HG03025 (cell line): ENCODE measurements around the gene CLIC5.

Source experiments
- ATAC-seq: cut with Tn5 transposase; IDR thresholded peaks from one replicate; pipeline ENCODE4 v1.9.1; 2021; ENCODE audit warnings: mild to moderate bottlenecking, moderate library complexity; ENCODE audit not compliant: unreplicated experiment, low FRiP score

The CLIC5 gene

DNA sequence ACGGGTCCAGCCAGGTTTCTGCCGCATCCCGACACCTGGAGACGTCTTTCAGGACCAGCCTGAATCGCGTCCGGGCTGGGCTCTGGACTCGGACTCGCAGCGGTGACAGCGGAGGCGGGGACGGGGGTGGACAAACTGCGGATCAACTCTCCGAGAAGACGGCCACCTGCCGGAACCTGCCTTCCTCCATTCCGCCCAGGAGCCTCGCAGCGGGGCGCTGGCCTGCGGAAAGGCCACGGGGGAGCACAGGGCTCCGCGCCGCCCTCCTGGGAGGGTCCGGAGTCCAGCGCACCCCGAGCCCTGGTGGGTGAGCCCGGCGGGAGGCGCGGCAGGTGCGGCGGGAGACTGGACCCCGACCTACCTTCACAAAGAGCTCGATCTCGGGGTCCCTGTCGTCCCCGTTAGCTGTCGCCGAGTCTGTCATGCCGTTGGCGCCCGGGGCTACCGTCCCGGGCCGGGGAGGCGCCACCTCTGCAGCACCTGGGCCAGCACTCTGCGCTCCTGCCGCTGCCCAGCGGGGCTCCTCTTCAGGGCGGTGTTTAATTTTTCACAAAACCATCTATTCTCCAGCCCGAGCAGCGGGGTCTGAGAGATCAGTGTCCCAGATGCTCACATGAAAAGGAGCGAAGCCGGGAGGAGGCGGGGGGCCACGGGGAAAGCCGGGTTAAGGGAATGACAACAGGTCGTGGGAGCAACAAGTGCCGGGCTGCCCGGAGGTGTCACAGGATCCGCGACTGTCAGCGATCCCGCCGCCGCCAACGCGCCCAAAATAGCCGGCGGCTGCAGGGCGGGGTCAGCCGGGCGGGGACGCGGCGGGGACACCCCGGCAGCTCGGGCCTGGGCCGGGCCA lies at the start of gene CLIC5:
Gene CLIC5 (minus strand): TSS at position 742 of the 850 bp plus-strand sequence. CDS start 318 bp downstream, at position 424.
- no peak for ATAC-seq

GRCh38 chr6:46062991-46063390 lies 47.3 kb upstream of the CLIC5 start:
- no peak for ATAC-seq

- no peak for ATAC-seq
Observed at GRCh38 chr6:46062312-46062711, 46.7 kb upstream of the CLIC5 start.

GRCh38 chr6:46061497-46061896 lies 45.8 kb upstream of the CLIC5 start:
- ATAC-seq: no peak

DNA sequence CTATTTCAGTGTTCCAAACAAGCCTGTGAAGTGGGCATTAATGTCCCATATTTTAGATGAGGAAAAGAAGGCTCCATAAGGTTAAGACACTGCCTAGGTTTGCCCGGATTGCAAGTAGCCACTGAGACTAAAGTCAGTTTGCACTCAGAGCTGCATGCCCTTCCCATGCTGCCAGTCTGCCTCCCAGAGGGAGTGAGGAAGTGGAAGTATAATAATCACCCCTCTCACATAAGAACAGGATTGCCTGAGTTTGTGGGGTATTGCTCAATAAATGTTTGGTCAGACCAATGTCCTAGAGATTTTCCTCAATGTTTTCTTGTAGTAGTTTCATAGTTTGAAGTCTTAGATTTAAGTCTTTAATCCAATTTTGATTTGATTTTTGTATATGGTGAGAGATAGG lies 43.9 kb upstream of the CLIC5 start:
- ATAC-seq: no peak

DNA sequence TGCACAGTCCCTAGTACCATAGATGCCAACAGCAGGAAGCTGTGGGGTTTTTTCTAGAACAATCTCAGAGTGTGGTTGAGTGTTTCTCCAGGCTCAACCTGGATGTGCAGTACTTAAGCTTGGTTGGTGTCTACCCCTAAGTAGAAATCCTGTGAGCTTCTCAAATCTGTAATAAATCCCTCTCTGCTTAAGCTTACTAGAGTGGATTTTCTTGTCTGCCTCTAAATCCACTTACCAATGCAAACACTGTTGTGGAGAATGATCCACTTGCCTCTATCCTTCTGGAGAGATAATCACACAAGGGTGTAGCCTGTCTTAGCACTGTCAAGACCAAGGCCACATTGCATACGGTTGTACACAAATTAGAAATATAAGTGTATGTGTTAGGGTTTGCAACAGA lies 43.3 kb upstream of the CLIC5 start:
- no peak for ATAC-seq

DNA sequence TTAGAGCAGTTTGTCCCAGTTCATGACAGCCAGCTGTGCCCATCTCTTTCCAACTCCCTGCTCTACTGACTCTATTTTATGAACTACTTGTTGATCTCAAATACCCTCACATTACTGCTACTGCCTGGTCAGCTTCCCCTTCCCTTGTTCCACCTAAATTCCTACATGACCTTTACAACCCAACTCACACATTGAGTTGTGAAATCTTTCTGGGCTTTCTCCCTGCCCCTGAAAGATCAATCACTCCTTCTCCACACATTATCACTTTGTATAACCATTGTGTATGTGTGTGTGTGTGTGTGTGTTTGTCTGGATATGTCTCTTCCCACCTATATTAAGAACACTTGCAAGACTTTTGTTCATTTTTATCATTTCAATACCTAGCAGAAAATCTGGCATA lies 42.1 kb upstream of the CLIC5 start:
- ATAC-seq: no peak

DNA sequence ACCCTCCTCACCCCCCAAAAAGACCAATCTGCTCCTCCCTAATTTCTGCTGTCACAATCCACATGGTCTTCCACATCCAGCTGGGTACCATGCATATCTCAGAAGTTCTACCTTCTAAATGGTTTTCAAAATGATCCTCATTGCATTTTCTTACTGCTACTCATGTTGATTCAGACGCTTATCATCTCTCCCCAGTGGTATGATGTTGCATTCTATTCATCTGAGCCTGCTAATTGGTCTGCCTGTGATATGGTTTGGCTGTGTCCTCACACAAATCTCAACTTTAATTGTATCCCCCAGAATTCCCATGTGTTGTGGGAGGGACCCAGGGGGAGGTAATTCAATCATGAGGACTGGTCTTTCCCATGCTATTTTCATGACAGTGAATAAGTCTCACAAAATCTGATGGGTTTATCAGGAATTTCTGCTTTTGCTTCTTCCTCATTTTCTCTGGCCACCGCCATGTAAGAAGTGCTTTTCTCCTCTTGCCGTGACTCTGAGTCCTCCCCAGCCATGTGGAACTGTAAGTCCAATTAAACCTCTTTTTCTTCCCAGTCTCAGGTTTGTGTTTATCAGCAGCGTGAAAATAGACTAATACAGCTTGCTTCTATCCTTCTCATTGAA lies 41.4 kb upstream of the CLIC5 start:
- no peak for ATAC-seq

DNA sequence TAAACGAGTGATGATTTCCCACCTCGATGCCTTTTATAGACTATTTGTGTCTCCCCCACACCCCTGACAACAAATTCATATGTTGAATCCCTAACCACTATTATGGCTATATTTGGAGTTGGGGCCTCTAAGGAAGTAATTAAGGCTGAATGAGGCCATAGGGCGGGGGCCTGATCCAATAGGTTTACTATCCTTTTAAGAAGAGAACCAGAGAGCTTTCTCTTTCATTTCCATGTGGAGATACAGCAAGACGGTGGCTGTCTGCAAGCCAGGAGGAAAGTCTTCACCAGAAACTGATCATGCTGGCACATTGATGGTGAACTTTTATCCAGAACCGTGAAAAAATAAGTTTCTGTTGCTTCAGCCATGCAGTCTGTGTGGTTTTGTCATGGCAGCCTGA lies 38.9 kb upstream of the CLIC5 start:
- no peak for ATAC-seq

DNA sequence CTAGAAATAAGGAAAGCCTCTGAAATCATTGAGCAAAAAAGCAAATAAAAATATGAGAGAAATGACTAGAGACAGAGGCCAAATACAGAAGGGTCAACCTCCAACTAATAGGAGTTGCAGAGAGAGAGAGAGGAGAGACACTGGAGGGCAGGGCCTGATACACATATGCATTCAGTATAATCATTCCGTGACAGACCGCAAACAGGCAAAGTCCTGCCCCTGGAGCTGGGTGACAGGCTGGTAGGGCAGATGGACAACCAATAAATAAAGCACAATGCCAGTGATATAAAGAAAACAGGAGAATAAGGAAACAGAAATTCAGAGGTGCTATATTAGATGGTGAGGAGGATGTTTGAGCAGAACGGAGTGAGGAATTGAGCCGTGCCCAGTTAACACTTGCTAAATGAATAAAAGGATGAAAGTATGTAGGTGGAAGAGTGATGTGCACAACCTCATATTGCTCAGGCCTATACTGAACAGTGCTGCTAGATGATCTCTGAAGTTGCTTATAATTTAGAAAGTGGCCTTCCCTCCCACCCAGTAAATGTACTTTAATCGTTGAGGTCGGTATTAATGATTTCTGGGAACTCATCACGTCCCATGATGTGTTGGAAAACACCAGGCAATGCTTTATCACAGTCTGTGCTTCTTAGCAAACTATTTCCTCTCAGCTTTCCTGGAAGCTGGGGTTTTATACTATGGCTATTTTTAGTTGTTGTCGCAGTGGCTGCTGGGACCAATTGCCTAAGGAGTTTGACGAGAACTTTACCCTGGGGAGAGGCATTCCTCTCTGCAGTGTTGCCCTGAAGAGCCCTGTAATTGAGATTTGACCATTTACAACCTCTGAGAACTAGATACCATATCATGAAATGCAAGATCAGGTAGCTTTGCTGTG lies 37.6 kb upstream of the CLIC5 start:
- no peak for ATAC-seq

GRCh38 chr6:46052479-46052878 lies 36.8 kb upstream of the CLIC5 start:
- no peak for ATAC-seq

- ATAC-seq: no peak
Observed at GRCh38 chr6:46051962-46052361, 36.3 kb upstream of the CLIC5 start.

GRCh38 chr6:46050845-46051405 lies 35.3 kb upstream of the CLIC5 start:
- ATAC-seq: no peak

DNA sequence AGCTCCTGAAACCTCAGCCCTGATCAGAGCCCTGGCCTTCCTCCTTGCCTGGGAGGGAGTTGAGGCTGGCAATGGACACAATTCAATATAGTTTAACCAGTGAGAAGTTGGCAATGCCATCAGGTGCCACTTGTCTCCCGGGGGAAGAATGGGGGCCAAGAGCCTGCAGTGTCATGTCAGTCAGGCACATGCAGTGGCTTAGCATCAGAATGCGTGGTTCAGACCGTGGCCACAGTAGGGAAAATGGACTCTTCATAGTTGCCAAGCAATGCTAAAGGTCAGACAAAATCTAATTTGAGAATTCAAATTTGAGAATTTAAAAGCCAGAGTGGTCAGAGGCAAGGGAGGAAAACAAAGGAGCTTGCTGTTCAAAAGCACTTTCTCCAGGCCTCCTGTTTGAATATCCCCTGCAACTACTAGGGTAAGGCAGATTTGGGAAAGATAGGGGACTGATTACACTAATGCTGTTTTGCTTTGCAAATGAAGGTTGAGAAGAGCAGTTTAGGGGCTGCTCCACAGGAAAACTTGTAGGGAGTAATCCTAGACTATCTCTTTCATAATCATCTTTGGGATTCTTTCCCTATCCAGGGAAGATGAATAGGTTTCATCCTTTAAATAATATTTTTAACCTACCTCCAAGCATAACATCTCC lies 33.1 kb upstream of the CLIC5 start:
- no peak for ATAC-seq

DNA sequence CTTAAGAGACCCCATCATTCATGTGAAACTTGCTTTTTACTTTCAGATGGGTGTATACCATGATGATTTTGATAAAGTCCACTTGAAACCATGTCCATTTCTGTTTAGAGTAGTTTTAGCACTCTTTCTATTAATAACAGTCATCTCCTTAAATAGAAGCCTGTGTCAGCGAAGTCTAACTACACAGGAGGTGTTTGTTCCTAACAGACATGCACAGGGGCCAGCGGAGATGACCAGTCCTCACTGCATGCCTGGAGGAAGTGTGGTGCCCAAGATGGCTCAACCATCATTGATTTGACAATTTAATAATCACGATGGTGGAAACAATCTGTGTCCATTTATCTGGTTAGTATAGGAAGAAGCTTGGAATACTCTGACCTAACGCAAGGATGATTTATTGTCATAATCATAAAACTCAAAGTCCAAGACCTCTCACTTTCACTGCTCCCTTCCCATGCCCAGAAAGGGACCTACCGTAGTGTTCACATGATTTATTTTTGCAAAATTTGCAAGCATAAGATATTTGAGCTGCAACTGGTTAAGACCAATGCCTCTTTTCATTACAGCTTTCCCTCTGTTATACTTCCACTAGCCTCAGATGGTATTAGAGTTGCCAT lies 31.0 kb upstream of the CLIC5 start:
- ATAC-seq: no peak

DNA sequence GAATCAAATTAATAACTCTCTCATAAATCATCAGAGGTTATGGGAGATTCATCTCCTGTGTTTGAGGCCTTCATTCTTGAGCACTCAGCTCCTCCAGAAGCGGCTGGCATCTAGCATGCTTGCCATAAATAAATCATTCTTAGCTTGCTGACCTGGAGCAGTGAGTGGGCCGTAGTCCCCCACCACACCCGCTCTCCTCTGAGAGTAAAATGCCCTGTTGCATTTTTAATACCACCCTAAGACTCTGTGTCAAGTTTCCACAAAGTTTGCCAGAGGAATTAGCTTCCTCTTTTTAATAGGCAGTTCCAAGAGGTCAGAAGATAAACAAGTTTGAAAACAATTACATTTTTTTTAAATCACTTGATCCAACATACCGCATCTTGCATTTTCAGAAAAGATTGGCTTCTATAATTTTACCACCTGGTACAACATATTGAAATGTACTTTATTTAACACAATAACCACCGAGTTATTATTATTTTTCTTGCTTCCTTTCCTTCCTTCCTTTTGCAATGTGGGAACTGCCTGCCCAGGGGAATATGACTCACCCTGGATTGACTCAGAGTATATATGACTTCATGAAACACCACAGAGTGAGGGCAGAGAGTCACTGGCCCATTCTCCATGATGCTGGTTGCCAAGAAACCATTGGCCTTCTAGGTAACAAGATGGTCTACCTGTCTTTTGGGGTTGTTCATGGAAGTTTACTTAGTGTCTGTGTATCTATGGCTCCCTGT lies 29.4 kb upstream of the CLIC5 start:
- ATAC-seq: no peak

GRCh38 chr6:46042355-46042999 lies 26.8 kb upstream of the CLIC5 start:
- ATAC-seq: peak; percentile 61

GRCh38 chr6:46040288-46040687 lies 24.6 kb upstream of the CLIC5 start:
- ATAC-seq: no peak

GRCh38 chr6:46039646-46040045 lies 24.0 kb upstream of the CLIC5 start:
- ATAC-seq: no peak
